ENCODE data around the gene RPS6KA4.
"Not testable (repeated sequence)": the region's sequence is repeated elsewhere in the genome, so short reads cannot be mapped to it uniquely, and the experiment has no call there.

The RPS6KA4 gene

GRCh38 chr11:64385945-64386704, 27.2 kb downstream of the RPS6KA4 start:
- DNase-seq (ENCODE audit: low read depth in 2 of 2), result no peak

DNA sequence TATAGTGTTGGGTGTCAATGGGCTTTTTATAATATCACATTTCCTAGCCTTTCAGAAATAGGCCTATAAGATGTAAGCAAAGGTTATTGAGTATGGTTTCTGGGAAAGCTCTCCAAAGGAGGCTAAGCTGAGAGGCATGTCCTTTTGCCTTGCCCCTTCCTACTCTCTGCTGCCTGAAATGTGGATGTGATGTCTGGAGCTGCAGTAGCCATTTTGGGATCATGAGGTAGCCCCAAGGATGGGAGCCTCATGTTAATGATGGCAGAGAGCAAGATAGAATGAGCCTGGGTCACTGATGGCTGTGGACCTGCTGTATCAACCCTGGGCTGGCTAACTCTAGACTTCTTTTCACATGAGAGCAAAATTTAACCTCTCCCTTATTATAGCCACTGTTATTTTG, 29.0 kb downstream of the RPS6KA4 start:
- DNase-seq (ENCODE audit: low read depth in 2 of 2), result no peak

- DNase-seq (ENCODE audit: low read depth in 2 of 2), result no peak
Measured at GRCh38 chr11:64388894-64389293, 29.9 kb downstream of the RPS6KA4 start.

DNA sequence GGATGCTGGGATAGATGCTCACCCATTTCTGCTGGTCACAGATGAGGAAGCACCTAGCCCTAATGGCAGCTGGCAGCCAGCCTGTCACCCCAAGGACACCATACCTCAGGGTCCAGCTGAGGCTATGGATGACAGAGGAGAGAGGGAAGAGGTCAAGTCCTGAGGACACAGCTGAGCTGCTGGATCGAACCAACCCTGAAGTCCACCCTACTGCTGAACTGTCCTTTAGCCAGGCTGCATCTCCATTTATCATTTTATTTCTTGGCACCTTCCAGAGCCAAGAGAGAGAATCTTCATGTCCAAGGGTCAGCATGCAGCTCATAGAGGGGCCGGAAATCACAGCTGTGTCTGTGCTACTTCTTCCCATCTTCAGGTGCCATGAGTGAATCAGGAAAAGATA, 30.9 kb downstream of the RPS6KA4 start:
- DNase-seq (ENCODE audit: low read depth in 2 of 2), result no peak

- DNase-seq (ENCODE audit: low read depth in 2 of 2), result no peak
Measured at GRCh38 chr11:64390558-64390957, 31.6 kb downstream of the RPS6KA4 start.

DNA sequence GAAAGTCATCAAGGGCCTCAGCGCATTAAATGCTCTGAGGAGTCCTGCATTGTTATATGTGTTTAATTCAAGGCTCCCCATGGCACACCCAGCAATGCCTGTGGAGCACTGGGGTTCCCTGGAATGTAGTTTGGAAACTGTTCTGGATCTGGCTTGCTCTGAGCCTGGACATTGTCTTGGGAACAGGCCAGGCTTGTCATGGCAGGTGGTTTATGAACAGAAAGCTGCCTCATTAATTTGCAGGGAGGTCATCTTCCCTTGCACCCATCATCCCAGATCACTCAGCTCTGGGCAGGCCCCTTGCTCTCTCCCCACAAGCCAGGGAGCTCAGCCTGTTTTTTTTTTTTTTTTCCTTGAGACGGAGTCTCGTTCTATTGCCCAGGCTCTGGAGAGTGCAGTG, 32.9 kb downstream of the RPS6KA4 start:
- no peak for DNase-seq (ENCODE audit: low read depth in 2 of 2)

- DNase-seq (ENCODE audit: low read depth in 2 of 2), result no peak
Measured at GRCh38 chr11:64395545-64396078, 36.6 kb downstream of the RPS6KA4 start.

GRCh38 chr11:64396079-64396591, 37.2 kb downstream of the RPS6KA4 start:
- DNase-seq (ENCODE audit: low read depth in 2 of 2), result no peak

- DNase-seq (ENCODE audit: low read depth in 2 of 2), result no peak
Measured at GRCh38 chr11:64400102-64400501, 41.1 kb downstream of the RPS6KA4 start.

DNA sequence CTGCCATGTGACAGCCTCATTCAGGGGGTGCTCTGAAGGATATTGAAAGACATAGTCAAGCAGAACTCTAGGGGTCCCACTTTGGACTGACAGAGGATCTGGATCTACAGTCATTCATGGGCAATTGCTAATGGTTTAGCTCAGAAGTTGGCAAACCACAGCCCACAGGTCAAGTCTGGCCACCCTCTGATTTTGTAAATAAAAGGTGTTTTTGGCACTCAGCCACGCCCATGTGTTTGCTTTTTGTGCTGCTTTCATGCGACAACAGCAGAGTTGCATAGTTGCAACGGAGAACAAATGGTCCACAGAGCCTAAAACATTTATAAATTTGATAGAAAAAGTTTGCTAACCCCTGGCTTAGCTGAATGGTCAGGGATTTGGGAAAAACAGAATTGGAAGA, 41.7 kb downstream of the RPS6KA4 start:
- DNase-seq (ENCODE audit: low read depth in 2 of 2), result no peak

DNA sequence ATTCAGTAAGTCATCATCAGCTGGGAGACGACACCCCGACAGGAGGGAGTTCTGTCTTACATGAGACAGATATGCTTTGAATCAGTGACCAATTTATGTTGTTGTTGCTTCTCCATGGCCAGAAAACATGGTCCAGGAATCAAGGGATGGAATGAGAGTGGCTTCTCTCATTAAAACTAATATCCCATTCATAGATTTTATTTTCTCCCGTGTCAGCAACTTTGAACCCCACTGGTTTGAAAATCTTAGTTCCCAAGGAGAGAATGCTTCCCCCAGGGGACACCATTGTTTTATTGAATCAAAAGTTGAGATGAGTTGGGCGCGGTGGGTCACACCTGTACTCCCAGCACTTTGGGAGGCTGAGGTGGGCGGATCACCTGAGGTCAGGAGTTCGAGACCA, 42.8 kb downstream of the RPS6KA4 start:
- no peak for DNase-seq (ENCODE audit: low read depth in 2 of 2)

DNA sequence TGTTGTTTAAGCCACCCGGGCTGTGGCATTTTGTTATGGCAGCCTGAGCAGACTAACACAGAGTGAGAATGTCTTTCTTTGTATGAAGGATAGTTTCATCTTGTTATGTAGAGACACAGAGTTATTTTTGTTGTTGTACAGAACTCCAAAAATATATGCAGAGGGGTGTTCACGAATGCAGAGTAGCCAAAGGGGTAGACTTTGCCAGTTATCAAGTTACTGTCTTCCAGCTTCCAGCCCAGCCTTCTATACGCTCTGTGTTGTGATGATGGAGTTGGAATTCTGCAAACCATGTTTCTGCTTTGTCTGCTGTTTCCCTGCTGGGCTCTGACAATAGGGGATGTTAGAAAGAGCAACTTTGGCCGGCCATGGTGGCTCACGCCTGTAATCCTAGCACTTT, 44.1 kb downstream of the RPS6KA4 start:
- DNase-seq (ENCODE audit: low read depth in 2 of 2), result no peak

- DNase-seq (ENCODE audit: low read depth in 2 of 2), result no peak
Measured at GRCh38 chr11:64406221-64406946, 47.4 kb downstream of the RPS6KA4 start.

GRCh38 chr11:64407221-64407620, 48.3 kb downstream of the RPS6KA4 start:
- DNase-seq (ENCODE audit: low read depth in 2 of 2), result no peak

GRCh38 chr11:64407630-64408029, 48.7 kb downstream of the RPS6KA4 start:
- DNase-seq (ENCODE audit: low read depth in 2 of 2), result no peak

- no peak for DNase-seq (ENCODE audit: low read depth in 2 of 2)
Measured at GRCh38 chr11:64409278-64409677, 50.3 kb downstream of the RPS6KA4 start.

- no peak for DNase-seq (ENCODE audit: low read depth in 2 of 2)
Measured at GRCh38 chr11:64409707-64410403, 50.9 kb downstream of the RPS6KA4 start.

GRCh38 chr11:64410404-64410734, 51.4 kb downstream of the RPS6KA4 start:
- DNase-seq (ENCODE audit: low read depth in 2 of 2), result no peak

DNA sequence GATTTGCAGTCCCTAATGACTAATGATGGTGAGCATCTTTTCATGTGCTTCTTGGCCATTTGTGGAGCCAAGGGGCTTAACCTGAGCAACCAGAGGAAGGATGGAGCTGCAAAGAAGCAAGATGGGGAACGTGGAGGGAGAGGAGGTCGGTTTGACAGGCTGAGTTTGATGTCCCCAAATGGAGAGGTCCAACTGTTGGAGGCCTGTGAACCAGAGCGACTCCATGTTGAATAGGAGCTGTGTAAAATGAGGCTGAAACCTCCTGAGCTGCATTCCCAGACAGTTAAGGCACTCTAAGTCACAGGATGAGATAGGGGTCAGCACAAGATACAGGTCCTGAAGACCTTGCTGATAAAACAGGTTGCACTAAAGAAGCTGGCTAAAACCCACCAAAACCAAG, 54.5 kb downstream of the RPS6KA4 start:
- DNase-seq (ENCODE audit: low read depth in 2 of 2), result no peak

- DNase-seq (ENCODE audit: low read depth in 2 of 2), result no peak
Measured at GRCh38 chr11:64415286-64415685, 56.3 kb downstream of the RPS6KA4 start.

- DNase-seq (ENCODE audit: low read depth in 2 of 2), result no peak
Measured at GRCh38 chr11:64415996-64416728, 57.2 kb downstream of the RPS6KA4 start.

- not testable (repeated sequence) for DNase-seq (ENCODE audit: low read depth in 2 of 2)
Measured at GRCh38 chr11:64418233-64418632, 59.3 kb downstream of the RPS6KA4 start.

Data from stimulated activated CD4-positive, alpha-beta T cell treated with anti-CD3 and anti-CD28 coated beads, Interleukin-4, amount 100 ng/mL, for 48 hours (primary cell).